HepG2 (cell line): ENCODE measurements around the gene CST4. TPM values are rescaled to one million over a fixed set of nuclear protein-coding genes. Genes with fewer than 3 reads are reported as not detected.
A peak's percentile ranks its signal among the peaks of the same experiment; 100 is the strongest.

ENCODE experiments used
- GZF1 ChIP-seq: sonication (generic); formaldehyde crosslinking; IDR thresholded peaks from 2 replicates; pipeline ENCODE4 v1.5.1; 2020; ENCODE audit warnings: mild to moderate bottlenecking, missing genetic modification reagents
- HIVEP1 ChIP-seq: sonication (generic); formaldehyde crosslinking; IDR thresholded peaks from 2 replicates; pipeline ENCODE4 v1.4.0; 2020; ENCODE audit warnings: mild to moderate bottlenecking, missing genetic modification reagents
- KAT2B ChIP-seq: fragments of 150-350 bp; IDR thresholded peaks from 2 replicates; pipeline ENCODE4 v1.6.1; 2014; ENCODE audit warnings: low read depth, low read length, borderline replicate concordance
- TCF12 ChIP-seq, 2 experiments: fragments of 450-650 bp in 1 of 2; sonication (generic) in 1 of 2; formaldehyde crosslinking in 1 of 2; IDR thresholded peaks; 2 replicates each; pipeline versions ENCODE4 v1.6.1 to v1.8.0; 2017 to 2022; ENCODE audit warnings: antibody characterized with exemption in 1 of 2, mild to moderate bottlenecking in 1 of 2, missing genetic modification reagents in 1 of 2, moderate library complexity in 1 of 2
- ZC3H13 ChIP-seq: sonication (generic); formaldehyde crosslinking; IDR thresholded peaks from 2 replicates; pipeline ENCODE4 v1.8.1; 2023; ENCODE audit warnings: mild to moderate bottlenecking, missing genetic modification reagents, moderate library complexity
- ZNF121 ChIP-seq: sonication (generic); formaldehyde crosslinking; IDR thresholded peaks from 2 replicates; pipeline ENCODE4 v1.5.0; 2020; ENCODE audit warnings: mild to moderate bottlenecking, missing genetic modification reagents
- ZNF451 ChIP-seq: sonication (generic); formaldehyde crosslinking; IDR thresholded peaks from 2 replicates; pipeline ENCODE4 v1.5.0; 2020; ENCODE audit warnings: mild to moderate bottlenecking, missing genetic modification reagents
- polyA plus RNA-seq, 8 experiments: library from polyadenylated mRNA; depleted of rRNA in 3 of 8; stranded (reverse) in 7 of 8; unstranded in 1 of 8; fragments of >200 nt; fragmentation: Illumina TruSeq in 4 of 8; extraction: Trizol in 4 of 8; gene quantifications; 2 replicates each; pipeline versions ENCODE4 v1.2.1 to v1.2.3, GENCODE V29; 2011 to 2016; ENCODE audit warnings: low read depth in 4 of 8, missing spikeins in 1 of 8, mixed read lengths in 1 of 8; ENCODE audit not compliant: insufficient read depth in 1 of 8
- total RNA-seq, 5 experiments: library from RNA; depleted of rRNA; stranded (reverse); fragments of >200 nt; fragmentation: Illumina TruSeq; extraction: Trizol; gene quantifications; 2 replicates each; pipeline ENCODE4 v1.2.3, GENCODE V29; 2016; ENCODE audit warnings: low read depth in 1 of 5
- TF ChIP-seq, protein P1 (sequence below): IDR thresholded peaks from 2 replicates; pipeline ENCODE4 v1.6.1; 2016; ENCODE audit warnings: missing compliant biosample characterization, missing genetic modification reagents, borderline replicate concordance
- TF ChIP-seq, protein P2 (sequence below): sonication (generic); formaldehyde crosslinking; IDR thresholded peaks from 2 replicates; pipeline ENCODE4 v1.5.0; 2020; ENCODE audit warnings: mild to moderate bottlenecking, missing genetic modification reagents
- TF ChIP-seq, protein P3 (sequence below): sonication (generic); formaldehyde crosslinking; IDR thresholded peaks from 2 replicates; pipeline ENCODE4 v1.4.0; 2020; ENCODE audit warnings: missing genetic modification reagents, borderline replicate concordance
- TF ChIP-seq, protein P4 (sequence below): sonication (generic); formaldehyde crosslinking; IDR thresholded peaks from 2 replicates; pipeline ENCODE4 v1.4.0; 2020; ENCODE audit warnings: missing genetic modification reagents, borderline replicate concordance
- TF ChIP-seq, protein P5 (sequence below): sonication (generic); formaldehyde crosslinking; IDR thresholded peaks from 2 replicates; pipeline ENCODE4 v1.4.0; 2020; ENCODE audit warnings: mild to moderate bottlenecking, missing genetic modification reagents, borderline replicate concordance
- TF ChIP-seq, protein P6 (sequence below), 2 experiments: sonication (generic) in 1 of 2; formaldehyde crosslinking in 1 of 2; IDR thresholded peaks; 2 replicates each; pipeline versions ENCODE4 v1.4.0 to v1.6.1; 2018 to 2020; ENCODE audit warnings: missing genetic modification reagents in 2 of 2, borderline replicate concordance in 1 of 2, low read depth in 1 of 2, mild to moderate bottlenecking in 1 of 2, missing biosample characterization in 1 of 2

Gene CST4
- total and polyA plus RNA-seq, 2 of the 13 experiments (the other 11 are each of a cell fraction or from before 2014, with no cell fraction given), result not detected

DNA sequence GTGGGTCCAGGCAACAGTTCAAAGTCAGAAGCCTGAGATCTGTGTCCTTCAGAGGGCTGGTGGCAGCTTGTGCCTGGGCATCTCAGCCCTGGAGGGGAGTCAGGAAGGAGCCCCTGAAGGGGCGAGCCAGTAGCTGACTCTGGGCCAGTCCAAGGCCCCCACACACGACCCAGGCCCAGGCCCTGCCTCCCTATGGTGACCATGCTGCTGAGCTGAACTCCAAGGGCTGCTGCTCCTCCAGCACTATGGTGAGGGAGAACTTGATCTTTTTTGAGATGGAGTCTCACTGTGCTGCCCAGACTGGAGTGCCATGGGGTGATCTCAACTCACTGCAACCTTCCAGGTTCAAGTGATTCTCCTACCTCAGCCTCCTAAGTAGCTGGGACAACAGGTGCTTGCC is 35.9 kb downstream of the CST4 start (continued):
- TF ChIP-seq, protein P1, sequence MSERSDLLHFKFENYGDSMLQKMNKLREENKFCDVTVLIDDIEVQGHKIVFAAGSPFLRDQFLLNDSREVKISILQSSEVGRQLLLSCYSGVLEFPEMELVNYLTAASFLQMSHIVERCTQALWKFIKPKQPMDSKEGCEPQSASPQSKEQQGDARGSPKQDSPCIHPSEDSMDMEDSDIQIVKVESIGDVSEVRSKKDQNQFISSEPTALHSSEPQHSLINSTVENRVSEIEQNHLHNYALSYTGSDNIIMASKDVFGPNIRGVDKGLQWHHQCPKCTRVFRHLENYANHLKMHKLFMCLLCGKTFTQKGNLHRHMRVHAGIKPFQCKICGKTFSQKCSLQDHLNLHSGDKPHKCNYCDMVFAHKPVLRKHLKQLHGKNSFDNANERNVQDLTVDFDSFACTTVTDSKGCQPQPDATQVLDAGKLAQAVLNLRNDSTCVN (CRISPR knock-in tag), result peak; percentile 0; the same call in 1 of the 2 replicates
- TF ChIP-seq GZF1 (CRISPR knock-in tag), result no peak
- TF ChIP-seq, protein P2, sequence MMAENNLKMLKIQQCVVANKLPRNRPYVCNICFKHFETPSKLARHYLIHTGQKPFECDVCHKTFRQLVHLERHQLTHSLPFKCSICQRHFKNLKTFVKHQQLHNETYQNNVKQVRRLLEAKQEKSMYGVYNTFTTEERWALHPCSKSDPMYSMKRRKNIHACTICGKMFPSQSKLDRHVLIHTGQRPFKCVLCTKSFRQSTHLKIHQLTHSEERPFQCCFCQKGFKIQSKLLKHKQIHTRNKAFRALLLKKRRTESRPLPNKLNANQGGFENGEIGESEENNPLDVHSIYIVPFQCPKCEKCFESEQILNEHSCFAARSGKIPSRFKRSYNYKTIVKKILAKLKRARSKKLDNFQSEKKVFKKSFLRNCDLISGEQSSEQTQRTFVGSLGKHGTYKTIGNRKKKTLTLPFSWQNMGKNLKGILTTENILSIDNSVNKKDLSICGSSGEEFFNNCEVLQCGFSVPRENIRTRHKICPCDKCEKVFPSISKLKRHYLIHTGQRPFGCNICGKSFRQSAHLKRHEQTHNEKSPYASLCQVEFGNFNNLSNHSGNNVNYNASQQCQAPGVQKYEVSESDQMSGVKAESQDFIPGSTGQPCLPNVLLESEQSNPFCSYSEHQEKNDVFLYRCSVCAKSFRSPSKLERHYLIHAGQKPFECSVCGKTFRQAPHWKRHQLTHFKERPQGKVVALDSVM (CRISPR knock-in tag), result no peak
- TF ChIP-seq KAT2B, result no peak
- peak; percentile 56; the same call in 1 of the 2 replicates for TF ChIP-seq ZNF121
- TF ChIP-seq HIVEP1, result 0 out of 2 replicates have a peak, but pooled peaks have one; percentile 24
- TF ChIP-seq, protein P3, sequence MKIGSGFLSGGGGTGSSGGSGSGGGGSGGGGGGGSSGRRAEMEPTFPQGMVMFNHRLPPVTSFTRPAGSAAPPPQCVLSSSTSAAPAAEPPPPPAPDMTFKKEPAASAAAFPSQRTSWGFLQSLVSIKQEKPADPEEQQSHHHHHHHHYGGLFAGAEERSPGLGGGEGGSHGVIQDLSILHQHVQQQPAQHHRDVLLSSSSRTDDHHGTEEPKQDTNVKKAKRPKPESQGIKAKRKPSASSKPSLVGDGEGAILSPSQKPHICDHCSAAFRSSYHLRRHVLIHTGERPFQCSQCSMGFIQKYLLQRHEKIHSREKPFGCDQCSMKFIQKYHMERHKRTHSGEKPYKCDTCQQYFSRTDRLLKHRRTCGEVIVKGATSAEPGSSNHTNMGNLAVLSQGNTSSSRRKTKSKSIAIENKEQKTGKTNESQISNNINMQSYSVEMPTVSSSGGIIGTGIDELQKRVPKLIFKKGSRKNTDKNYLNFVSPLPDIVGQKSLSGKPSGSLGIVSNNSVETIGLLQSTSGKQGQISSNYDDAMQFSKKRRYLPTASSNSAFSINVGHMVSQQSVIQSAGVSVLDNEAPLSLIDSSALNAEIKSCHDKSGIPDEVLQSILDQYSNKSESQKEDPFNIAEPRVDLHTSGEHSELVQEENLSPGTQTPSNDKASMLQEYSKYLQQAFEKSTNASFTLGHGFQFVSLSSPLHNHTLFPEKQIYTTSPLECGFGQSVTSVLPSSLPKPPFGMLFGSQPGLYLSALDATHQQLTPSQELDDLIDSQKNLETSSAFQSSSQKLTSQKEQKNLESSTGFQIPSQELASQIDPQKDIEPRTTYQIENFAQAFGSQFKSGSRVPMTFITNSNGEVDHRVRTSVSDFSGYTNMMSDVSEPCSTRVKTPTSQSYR (CRISPR knock-in tag), result no peak
- TF ChIP-seq ZC3H13 (CRISPR knock-in tag), result no peak
- TF ChIP-seq, protein P4, sequence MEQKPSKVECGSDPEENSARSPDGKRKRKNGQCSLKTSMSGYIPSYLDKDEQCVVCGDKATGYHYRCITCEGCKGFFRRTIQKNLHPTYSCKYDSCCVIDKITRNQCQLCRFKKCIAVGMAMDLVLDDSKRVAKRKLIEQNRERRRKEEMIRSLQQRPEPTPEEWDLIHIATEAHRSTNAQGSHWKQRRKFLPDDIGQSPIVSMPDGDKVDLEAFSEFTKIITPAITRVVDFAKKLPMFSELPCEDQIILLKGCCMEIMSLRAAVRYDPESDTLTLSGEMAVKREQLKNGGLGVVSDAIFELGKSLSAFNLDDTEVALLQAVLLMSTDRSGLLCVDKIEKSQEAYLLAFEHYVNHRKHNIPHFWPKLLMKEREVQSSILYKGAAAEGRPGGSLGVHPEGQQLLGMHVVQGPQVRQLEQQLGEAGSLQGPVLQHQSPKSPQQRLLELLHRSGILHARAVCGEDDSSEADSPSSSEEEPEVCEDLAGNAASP, result no peak
- TF ChIP-seq, protein P5, sequence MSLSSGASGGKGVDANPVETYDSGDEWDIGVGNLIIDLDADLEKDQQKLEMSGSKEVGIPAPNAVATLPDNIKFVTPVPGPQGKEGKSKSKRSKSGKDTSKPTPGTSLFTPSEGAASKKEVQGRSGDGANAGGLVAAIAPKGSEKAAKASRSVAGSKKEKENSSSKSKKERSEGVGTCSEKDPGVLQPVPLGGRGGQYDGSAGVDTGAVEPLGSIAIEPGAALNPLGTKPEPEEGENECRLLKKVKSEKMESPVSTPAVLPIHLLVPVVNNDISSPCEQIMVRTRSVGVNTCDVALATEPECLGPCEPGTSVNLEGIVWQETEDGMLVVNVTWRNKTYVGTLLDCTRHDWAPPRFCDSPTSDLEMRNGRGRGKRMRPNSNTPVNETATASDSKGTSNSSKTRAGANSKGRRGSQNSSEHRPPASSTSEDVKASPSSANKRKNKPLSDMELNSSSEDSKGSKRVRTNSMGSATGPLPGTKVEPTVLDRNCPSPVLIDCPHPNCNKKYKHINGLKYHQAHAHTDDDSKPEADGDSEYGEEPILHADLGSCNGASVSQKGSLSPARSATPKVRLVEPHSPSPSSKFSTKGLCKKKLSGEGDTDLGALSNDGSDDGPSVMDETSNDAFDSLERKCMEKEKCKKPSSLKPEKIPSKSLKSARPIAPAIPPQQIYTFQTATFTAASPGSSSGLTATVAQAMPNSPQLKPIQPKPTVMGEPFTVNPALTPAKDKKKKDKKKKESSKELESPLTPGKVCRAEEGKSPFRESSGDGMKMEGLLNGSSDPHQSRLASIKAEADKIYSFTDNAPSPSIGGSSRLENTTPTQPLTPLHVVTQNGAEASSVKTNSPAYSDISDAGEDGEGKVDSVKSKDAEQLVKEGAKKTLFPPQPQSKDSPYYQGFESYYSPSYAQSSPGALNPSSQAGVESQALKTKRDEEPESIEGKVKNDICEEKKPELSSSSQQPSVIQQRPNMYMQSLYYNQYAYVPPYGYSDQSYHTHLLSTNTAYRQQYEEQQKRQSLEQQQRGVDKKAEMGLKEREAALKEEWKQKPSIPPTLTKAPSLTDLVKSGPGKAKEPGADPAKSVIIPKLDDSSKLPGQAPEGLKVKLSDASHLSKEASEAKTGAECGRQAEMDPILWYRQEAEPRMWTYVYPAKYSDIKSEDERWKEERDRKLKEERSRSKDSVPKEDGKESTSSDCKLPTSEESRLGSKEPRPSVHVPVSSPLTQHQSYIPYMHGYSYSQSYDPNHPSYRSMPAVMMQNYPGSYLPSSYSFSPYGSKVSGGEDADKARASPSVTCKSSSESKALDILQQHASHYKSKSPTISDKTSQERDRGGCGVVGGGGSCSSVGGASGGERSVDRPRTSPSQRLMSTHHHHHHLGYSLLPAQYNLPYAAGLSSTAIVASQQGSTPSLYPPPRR (CRISPR knock-in tag), result no peak
- TF ChIP-seq, protein P6, sequence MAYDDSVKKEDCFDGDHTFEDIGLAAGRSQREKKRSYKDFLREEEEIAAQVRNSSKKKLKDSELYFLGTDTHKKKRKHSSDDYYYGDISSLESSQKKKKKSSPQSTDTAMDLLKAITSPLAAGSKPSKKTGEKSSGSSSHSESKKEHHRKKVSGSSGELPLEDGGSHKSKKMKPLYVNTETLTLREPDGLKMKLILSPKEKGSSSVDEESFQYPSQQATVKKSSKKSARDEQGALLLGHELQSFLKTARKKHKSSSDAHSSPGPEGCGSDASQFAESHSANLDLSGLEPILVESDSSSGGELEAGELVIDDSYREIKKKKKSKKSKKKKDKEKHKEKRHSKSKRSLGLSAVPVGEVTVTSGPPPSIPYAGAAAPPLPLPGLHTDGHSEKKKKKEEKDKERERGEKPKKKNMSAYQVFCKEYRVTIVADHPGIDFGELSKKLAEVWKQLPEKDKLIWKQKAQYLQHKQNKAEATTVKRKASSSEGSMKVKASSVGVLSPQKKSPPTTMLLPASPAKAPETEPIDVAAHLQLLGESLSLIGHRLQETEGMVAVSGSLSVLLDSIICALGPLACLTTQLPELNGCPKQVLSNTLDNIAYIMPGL (CRISPR knock-in tag; IDR thresholded peaks at IDR 0.05; ENCODE audit: borderline replicate concordance in 1 of 2, low read depth in 1 of 2), result no peak
- TF ChIP-seq ZNF451 (CRISPR knock-in tag), result no peak
- TF ChIP-seq TCF12 (IDR thresholded peaks at IDR 0.05), result no peak
- TF ChIP-seq TCF12 (CRISPR knock-in tag; IDR thresholded peaks at IDR 0.05), result 0 out of 2 replicates have a peak, but pooled peaks have one; percentile 29
